Chondrocyte (in vitro differentiated cells): Measurements from ENCODE around the gene BPIFB1. TPM values are rescaled to one million over a fixed set of nuclear protein-coding genes. Genes with fewer than 3 reads are reported as not detected.

ENCODE experiments used
- DNase-seq: peaks from one replicate; pipeline ENCODE4 v3.0.0; 2021; ENCODE audit warnings: mixed read lengths, low spot score
- H3K27ac Mint-ChIP-seq: one replicate; pipeline ENCODE4 v1.8.0; 2021; ENCODE audit warnings: mild to moderate bottlenecking, moderate library complexity, mixed read lengths; ENCODE audit not compliant: unreplicated experiment
- H3K27me3 Mint-ChIP-seq: 2 replicates; pipeline ENCODE4 v1.8.0; 2021; ENCODE audit warnings: low read depth, mixed read lengths
- H3K36me3 Mint-ChIP-seq: 2 replicates; pipeline ENCODE4 v1.8.0; 2021; ENCODE audit warnings: low read depth, mixed read lengths
- H3K4me1 Mint-ChIP-seq: 2 replicates; pipeline ENCODE4 v1.8.0; 2021; ENCODE audit warnings: low read depth, mild to moderate bottlenecking, mixed read lengths
- H3K4me3 Mint-ChIP-seq: one replicate; pipeline ENCODE4 v1.8.0; 2021; ENCODE audit warnings: mild to moderate bottlenecking, moderate library complexity, mixed read lengths; ENCODE audit not compliant: unreplicated experiment
- H3K9me3 Mint-ChIP-seq: 2 replicates; pipeline ENCODE4 v1.8.0; 2021; ENCODE audit warnings: low read depth, mixed read lengths
- CTCF ChIP-seq: fragments of 200-600 bp; sonication (generic); IDR thresholded peaks from 2 replicates; pipeline ENCODE4 v1.5.0; 2021; ENCODE audit warnings: antibody characterized with exemption, mild to moderate bottlenecking, moderate library complexity
- total RNA-seq: library from RNA; stranded (reverse); gene quantifications from 3 replicates; pipeline ENCODE4 v1.2.1, GENCODE V29; 2021

BPIFB1 gene
- total RNA-seq, 1 donor from 2014 or later = not detected

GRCh38 chr20:33249456-33249855, 33.6 kb upstream of the BPIFB1 start:
- Mint-ChIP-seq H3K9me3 (peaks cover 3% of the 10 kb centered on the region), H3K27me3 (peaks cover 40% of the 10 kb centered on the region), H3K4me3 (no peak overlapping the region), H3K27ac (no peak overlapping the region), H3K4me1 (no peaks in the 10 kb centered on the region), H3K36me3 (no peaks in the 10 kb centered on the region)
- TF ChIP-seq CTCF = no peak
- DNase-seq = no peak

GRCh38 chr20:33250666-33251065, 32.3 kb upstream of the BPIFB1 start:
- DNase-seq = no peak
- Mint-ChIP-seq H3K27me3 (peaks cover 39% of the 10 kb centered on the region), H3K9me3 (peaks cover 9% of the 10 kb centered on the region), H3K4me3 (no peak overlapping the region), H3K27ac (no peak overlapping the region), H3K36me3 (no peaks in the 10 kb centered on the region), H3K4me1 (no peaks in the 10 kb centered on the region)
- no peak for TF ChIP-seq CTCF

GRCh38 chr20:33251496-33251895, 31.5 kb upstream of the BPIFB1 start:
- H3K27me3 Mint-ChIP-seq = peaks cover 39% of the 10 kb centered on the region
- no peak overlapping the region for H3K4me3 Mint-ChIP-seq
- no peak overlapping the region for H3K27ac Mint-ChIP-seq
- H3K4me1 Mint-ChIP-seq = no peaks in the 10 kb centered on the region
- H3K36me3 Mint-ChIP-seq = no peaks in the 10 kb centered on the region
- H3K9me3 Mint-ChIP-seq = peaks cover 9% of the 10 kb centered on the region
- no peak for DNase-seq
- no peak for TF ChIP-seq CTCF

DNA sequence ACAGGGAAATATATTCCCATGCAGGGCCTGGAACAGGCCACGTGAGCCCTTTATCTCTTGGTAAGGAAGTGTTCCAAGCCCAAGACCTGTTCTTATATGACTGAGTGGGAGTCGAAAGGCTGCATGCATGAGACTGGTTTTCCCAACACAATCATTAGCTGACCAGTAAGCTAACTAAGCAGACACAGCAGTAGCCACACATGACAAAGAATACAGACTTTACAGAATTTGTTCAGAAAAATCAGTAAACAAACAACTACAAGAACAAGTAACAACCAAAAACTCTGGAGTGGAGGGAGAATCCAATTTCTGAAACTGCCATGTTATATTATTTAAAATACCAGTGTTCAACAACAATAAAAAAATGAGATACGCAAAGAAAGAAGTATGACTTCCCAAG, 30.6 kb upstream of the BPIFB1 start:
- DNase-seq = no peak
- no peaks in the 10 kb centered on the region for H3K4me1 Mint-ChIP-seq
- no peaks in the 10 kb centered on the region for H3K36me3 Mint-ChIP-seq
- H3K4me3 Mint-ChIP-seq = no peak overlapping the region
- H3K9me3 Mint-ChIP-seq = peaks cover 9% of the 10 kb centered on the region
- no peak overlapping the region for H3K27ac Mint-ChIP-seq
- peaks cover 41% of the 10 kb centered on the region for H3K27me3 Mint-ChIP-seq
- TF ChIP-seq CTCF = no peak

GRCh38 chr20:33255005-33255404, 28.0 kb upstream of the BPIFB1 start:
- no peak for TF ChIP-seq CTCF
- H3K4me3 Mint-ChIP-seq = no peak overlapping the region
- H3K4me1 Mint-ChIP-seq = no peaks in the 10 kb centered on the region
- DNase-seq = no peak
- H3K9me3 Mint-ChIP-seq = peaks cover 9% of the 10 kb centered on the region
- H3K36me3 Mint-ChIP-seq = no peaks in the 10 kb centered on the region
- H3K27ac Mint-ChIP-seq = no peak overlapping the region
- H3K27me3 Mint-ChIP-seq = peaks cover 42% of the 10 kb centered on the region
